PC-3 (cell line): ENCODE results near the gene ZFAND6.

Experiments used
- EZH2 ChIP-seq: fragments of 300-600 bp; sonication (generic); IDR thresholded peaks from one replicate; pipeline ENCODE4 v1.6.1; 2017; ENCODE audit warnings: antibody characterized with exemption, mild to moderate bottlenecking, low read length; ENCODE audit not compliant: unreplicated experiment
- EZH2phosphoT487 ChIP-seq: fragments of 300-600 bp; sonication (generic); IDR thresholded peaks from 2 replicates; pipeline ENCODE4 v1.6.1; 2018; ENCODE audit warnings: mild to moderate bottlenecking, antibody characterized with exemption, low read length, borderline replicate concordance
- TF ChIP-seq, protein P1 (sequence below): fragments of 300-600 bp; sonication (generic); conservative IDR thresholded peaks from 2 replicates; pipeline ENCODE4 v1.5.1; 2017; ENCODE audit warnings: antibody characterized with exemption, low read depth, mild to moderate bottlenecking, low read length

DNA sequence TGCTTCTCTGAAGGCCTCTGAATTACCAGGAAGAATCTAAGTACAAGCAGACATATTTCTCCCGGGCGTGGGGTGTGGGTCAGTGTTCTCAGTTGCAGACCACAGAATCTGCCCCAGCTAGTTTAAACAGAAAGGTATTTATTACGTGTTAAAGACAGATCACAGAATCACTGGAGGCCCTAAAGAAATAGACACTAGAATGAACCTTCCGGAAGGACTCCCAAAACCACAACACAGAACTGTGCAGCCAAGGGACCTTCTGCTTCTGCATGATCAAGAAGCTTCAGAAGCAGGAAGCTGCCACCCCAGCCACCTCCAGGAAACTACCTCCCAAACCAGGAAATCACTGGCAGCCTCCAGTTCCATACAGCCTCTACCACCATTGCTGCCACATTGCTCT is 32.7 kb upstream of the ZFAND6 start:
- TF ChIP-seq, protein P1, sequence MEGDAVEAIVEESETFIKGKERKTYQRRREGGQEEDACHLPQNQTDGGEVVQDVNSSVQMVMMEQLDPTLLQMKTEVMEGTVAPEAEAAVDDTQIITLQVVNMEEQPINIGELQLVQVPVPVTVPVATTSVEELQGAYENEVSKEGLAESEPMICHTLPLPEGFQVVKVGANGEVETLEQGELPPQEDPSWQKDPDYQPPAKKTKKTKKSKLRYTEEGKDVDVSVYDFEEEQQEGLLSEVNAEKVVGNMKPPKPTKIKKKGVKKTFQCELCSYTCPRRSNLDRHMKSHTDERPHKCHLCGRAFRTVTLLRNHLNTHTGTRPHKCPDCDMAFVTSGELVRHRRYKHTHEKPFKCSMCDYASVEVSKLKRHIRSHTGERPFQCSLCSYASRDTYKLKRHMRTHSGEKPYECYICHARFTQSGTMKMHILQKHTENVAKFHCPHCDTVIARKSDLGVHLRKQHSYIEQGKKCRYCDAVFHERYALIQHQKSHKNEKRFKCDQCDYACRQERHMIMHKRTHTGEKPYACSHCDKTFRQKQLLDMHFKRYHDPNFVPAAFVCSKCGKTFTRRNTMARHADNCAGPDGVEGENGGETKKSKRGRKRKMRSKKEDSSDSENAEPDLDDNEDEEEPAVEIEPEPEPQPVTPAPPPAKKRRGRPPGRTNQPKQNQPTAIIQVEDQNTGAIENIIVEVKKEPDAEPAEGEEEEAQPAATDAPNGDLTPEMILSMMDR = no peak
- TF ChIP-seq EZH2phosphoT487 = no peak
- no peak for TF ChIP-seq EZH2
